ENCODE measurements around the gene PHC3.

The PHC3 gene

DNA sequence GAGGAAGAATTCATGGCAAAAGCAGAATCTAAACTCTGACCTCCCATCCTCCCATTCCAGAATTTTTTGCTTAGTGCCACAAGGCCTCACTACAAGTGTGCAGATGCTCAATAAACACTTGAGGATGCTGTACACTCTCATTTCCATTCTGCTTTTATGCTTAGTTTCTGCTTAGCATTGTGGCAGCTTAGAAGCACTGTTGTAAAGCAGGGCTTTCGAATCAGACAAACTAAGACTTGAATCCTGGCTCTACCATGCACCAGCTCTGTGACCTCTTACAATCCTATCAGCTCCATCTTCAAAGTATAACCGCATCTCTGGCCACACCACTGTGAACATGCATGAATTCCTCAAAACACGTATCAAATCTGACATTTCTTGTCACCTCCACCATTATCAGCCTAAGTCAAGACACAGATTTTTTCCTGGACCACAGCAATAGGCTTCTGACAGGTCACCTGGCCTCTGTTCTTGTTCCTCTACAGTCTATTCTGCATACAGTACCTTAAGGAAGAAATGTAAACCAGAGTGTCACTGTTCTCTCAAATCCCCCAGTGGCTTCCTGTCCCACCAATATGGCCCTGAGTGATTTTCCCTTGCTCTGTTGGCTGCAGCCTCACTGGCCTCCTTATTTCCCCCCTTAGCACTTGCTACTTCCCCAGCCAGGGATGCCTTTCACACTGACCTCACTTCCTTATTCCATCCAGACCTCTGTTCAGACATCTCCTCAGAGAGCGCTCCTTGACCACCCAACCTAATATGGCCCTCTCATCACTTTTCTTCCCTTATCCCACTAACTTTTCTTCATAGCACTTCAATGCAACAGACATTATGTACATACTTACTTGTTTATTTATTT is 8.1 kb upstream of the PHC3 start:
- TF ChIP-seq, protein P1, sequence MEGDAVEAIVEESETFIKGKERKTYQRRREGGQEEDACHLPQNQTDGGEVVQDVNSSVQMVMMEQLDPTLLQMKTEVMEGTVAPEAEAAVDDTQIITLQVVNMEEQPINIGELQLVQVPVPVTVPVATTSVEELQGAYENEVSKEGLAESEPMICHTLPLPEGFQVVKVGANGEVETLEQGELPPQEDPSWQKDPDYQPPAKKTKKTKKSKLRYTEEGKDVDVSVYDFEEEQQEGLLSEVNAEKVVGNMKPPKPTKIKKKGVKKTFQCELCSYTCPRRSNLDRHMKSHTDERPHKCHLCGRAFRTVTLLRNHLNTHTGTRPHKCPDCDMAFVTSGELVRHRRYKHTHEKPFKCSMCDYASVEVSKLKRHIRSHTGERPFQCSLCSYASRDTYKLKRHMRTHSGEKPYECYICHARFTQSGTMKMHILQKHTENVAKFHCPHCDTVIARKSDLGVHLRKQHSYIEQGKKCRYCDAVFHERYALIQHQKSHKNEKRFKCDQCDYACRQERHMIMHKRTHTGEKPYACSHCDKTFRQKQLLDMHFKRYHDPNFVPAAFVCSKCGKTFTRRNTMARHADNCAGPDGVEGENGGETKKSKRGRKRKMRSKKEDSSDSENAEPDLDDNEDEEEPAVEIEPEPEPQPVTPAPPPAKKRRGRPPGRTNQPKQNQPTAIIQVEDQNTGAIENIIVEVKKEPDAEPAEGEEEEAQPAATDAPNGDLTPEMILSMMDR (conservative IDR thresholded peaks at IDR 0.05; ENCODE audit: low read depth, low read length): no peak
- no peak overlapping the region for H3K4me3 ChIP-seq (ENCODE audit: low read length)
- DNase-seq (ENCODE audit: low read depth): no peak

DNA sequence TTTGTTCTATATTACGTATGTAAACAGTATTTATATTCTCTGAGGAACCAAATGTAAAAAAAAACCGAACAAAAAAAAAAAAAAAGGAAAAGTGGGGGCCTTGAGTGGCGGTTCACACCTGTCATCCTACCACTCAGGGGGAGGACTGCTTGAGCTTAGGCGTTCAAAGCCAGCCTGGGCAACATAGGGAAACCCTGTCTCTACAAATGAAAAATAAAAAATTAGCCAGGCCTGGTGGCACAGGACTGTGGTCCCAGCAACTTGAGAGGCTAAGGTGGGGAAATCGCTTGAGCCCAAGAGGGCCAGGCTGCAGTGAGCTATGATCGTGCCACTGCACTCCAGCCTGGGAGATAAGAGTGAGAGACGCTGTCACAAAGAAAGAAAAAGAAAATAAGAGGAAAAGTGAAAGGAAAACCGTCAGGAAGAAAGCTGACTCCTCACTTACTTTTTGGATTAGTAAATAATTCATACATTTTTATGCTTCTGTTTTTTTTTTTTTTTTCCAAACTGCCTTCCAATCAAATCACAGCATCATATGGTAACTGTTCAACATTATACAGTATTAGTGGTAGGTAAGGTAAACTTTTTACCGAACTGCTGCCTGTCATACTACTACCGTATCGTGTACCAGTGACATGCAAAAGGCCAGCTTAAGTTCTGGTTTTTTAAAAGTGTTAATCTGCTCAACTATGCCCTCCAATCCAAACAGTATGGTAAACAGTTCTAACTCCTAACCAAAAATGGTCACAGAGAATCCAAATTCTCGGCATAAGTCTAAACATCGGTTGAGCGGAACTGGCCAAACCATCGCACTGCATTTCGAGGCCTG is 1.2 kb downstream of the PHC3 start:
- DNase-seq (ENCODE audit: low read depth): no peak
- peak overlapping the region; percentile 80 for H3K4me3 ChIP-seq (ENCODE audit: low read length)
- TF ChIP-seq, protein P1 (conservative IDR thresholded peaks at IDR 0.05; ENCODE audit: low read depth, low read length): no peak

DNA sequence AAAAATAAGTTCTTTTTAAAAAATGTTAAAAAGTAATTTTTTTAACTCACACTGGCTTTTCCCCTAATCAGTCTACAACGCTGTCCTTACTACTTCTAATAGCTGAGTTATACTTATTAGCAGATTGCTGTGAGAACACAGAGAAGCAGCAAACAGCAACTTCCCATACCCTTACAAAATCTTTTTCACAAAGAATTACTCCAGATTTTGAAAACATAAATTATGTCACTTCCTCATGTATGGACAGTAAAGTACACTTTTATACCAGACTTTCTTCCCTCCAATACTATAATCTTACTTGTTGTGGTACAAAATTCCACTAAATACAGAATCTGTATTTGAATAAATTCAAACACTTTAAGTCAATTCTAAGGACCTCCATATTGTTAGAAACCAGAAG is 2.1 kb downstream of the PHC3 start:
- no peak for DNase-seq (ENCODE audit: low read depth)
- peak overlapping the region; percentile 80 for H3K4me3 ChIP-seq (ENCODE audit: low read length)
- TF ChIP-seq, protein P1 (conservative IDR thresholded peaks at IDR 0.05; ENCODE audit: low read depth, low read length): no peak

DNA sequence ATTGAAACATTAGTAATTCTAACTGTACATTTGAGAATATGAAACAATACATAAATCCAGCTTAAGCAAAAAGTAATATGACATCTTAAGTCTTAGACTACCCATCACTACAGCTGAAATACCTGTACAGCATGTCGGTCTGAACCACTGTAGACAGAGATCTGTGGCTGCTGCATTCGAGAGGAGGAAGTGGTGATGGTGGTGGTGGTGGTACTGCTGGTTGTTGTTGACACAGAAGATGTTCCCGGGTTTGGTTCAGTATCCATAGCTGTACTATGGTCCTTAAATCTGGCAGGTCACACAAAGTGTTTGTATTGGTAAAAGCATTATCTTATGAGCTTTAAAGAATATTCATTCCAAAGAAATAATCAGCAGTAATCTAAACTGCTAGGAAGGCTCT is 2.9 kb downstream of the PHC3 start:
- no peak for DNase-seq (ENCODE audit: low read depth)
- TF ChIP-seq, protein P1 (conservative IDR thresholded peaks at IDR 0.05; ENCODE audit: low read depth, low read length): no peak
- no peak overlapping the region for H3K4me3 ChIP-seq (ENCODE audit: low read length)

DNA sequence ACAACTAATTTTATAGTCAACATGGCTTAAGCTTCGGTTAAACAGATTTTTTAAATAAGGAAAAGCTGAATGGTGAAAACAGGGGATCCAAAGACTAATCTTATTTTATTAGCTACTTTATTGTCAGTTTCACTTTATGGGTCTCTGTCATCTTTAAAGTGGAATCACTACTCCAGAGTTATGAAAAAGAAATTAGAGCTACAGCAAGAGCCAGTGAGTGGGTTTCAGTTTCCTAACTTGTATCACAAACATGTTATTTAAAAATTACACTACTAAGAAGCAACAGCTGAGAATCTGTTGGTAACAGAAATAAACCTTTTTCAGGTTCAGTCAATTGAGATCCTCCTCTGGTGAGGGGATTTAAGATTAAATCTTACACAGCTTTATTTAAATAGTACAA is 10.0 kb downstream of the PHC3 start:
- H3K4me3 ChIP-seq (ENCODE audit: low read length): no peak overlapping the region
- TF ChIP-seq, protein P1 (conservative IDR thresholded peaks at IDR 0.05; ENCODE audit: low read depth, low read length): no peak
- DNase-seq (ENCODE audit: low read depth): no peak

DNA sequence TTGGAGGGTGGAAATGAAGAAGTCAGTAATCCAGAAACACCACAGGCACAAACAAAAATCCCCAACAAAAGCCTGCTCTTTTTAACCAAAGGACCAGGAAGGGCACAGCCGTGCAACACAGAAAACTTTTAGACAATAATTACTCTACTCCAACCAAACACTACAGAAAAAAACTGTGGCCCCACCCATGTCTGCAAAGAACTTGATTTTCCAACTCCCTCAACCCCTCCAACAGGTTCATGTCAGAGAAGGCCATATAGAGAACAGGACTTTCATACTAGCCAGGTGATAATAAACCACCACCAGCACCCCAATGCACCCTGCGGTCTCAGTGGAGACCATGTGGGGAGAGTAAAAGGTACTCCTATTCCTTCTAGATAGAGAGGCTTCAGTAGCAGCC is 16.8 kb downstream of the PHC3 start:
- H3K4me3 ChIP-seq (ENCODE audit: low read length): no peak overlapping the region
- TF ChIP-seq, protein P1 (conservative IDR thresholded peaks at IDR 0.05; ENCODE audit: low read depth, low read length): no peak
- DNase-seq (ENCODE audit: low read depth): no peak

All from retinal pigment epithelial cell (primary cell).